T-helper 1 cell treated with Interleukin-12 subunit alpha and Interleukin-12 subunit beta and Interleukin-4 antibody, amounts not matched to agents 30 μg/mL and 1 μg/mL, for 36 hours (primary cell): ENCODE data around the gene BMP7.
"Not testable (repeated sequence)": the region's sequence is repeated elsewhere in the genome, so short reads cannot be mapped to it uniquely, and the experiment has no call there.

Source experiments
- H3K27ac Mint-ChIP-seq: one replicate; pipeline ENCODE4 v1.8.0; 2021; ENCODE audit warnings: mild to moderate bottlenecking, mixed read lengths
- H3K27me3 Mint-ChIP-seq: one replicate; pipeline ENCODE4 v1.8.0; 2021; ENCODE audit warnings: low read depth, mixed read lengths
- H3K36me3 Mint-ChIP-seq: one replicate; pipeline ENCODE4 v1.8.0; 2021; ENCODE audit warnings: low read depth, mixed read lengths
- H3K4me1 Mint-ChIP-seq: one replicate; pipeline ENCODE4 v1.8.0; 2021; ENCODE audit warnings: low read depth, mixed read lengths
- H3K4me3 Mint-ChIP-seq: one replicate; pipeline ENCODE4 v1.8.0; 2021; ENCODE audit warnings: mild to moderate bottlenecking, moderate library complexity, mixed read lengths
- H3K9me3 Mint-ChIP-seq: one replicate; pipeline ENCODE4 v1.8.0; 2021; ENCODE audit warnings: mixed read lengths

The BMP7 gene

GRCh38 chr20:57293995-57294394 is 27.6 kb upstream of the BMP7 start:
- Mint-ChIP-seq H3K4me3 (no peak overlapping the region), H3K27me3 (peaks cover 21% of the 10 kb centered on the region), H3K36me3 (no peaks in the 10 kb centered on the region), H3K27ac (no peak overlapping the region), H3K9me3 (no peaks in the 10 kb centered on the region), H3K4me1 (no peaks in the 10 kb centered on the region)

DNA sequence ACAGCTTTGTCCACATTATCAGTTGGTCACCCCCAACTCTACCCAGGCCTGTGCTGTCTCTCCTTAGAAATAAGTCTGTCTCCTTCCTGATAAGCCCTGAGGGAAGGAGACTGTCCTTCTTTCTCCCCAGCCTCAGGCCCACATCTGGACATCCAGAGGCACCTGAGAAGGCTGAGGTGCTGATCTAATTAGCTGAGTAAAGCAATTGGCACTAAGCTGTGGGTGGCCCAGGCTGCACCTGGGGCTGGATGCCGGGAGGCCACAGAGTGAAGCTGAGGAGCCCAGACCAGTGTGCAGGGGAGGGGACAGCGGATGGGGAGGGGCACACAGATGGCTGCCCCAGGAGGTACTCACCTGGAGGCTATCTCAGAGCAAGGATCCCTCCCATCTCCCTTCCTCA is 26.2 kb upstream of the BMP7 start:
- Mint-ChIP-seq H3K27ac (no peak overlapping the region), H3K4me3 (no peak overlapping the region), H3K27me3 (peaks cover 25% of the 10 kb centered on the region), H3K36me3 (no peaks in the 10 kb centered on the region), H3K4me1 (no peaks in the 10 kb centered on the region), H3K9me3 (no peaks in the 10 kb centered on the region)

DNA sequence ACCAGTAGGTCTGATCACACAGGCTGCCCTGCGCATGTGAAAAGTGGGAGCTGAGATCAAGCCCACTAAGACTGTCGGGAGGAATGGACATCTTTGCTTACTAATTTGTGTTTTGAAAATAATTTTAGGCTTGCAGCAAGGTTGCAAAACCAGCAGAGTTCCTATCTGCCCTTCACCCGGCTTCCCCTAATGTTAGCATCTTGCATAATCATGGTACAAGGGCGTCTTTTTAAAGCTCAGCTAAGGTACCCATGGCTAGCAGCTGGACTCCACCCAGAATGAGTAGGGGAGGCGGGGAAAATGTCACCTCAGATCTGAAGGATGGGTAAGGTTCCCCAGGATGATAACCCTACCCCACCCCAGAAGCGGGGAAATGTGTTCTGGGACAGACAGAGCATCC is 25.3 kb upstream of the BMP7 start:
- Mint-ChIP-seq H3K27ac (no peak overlapping the region), H3K27me3 (peaks cover 33% of the 10 kb centered on the region), H3K4me1 (no peaks in the 10 kb centered on the region), H3K36me3 (no peaks in the 10 kb centered on the region), H3K4me3 (no peak overlapping the region), H3K9me3 (no peaks in the 10 kb centered on the region)

DNA sequence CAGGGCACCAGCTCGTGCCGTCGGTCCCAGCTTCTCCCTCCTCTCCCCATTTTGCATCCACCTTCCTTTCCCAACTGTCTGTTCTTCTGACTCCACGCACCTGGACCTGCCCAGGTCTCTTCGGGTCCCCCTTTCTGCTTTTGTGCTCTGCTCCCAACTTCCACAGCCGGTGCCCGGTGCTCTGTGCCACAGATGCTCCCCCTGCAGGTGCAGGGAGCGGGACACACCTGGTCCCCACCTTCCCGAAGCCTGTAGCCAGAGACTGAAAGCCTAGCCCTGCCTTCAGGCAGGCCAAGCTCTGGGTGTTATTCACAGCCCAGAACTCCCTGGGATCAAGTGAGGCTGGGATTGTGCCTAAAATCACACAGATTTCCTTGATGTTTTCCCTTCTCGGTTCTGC is 24.6 kb upstream of the BMP7 start:
- H3K9me3 Mint-ChIP-seq, result no peaks in the 10 kb centered on the region
- peaks cover 38% of the 10 kb centered on the region for H3K27me3 Mint-ChIP-seq
- H3K27ac Mint-ChIP-seq, result no peak overlapping the region
- no peak overlapping the region for H3K4me3 Mint-ChIP-seq
- H3K4me1 Mint-ChIP-seq, result no peaks in the 10 kb centered on the region
- H3K36me3 Mint-ChIP-seq, result no peaks in the 10 kb centered on the region

- Mint-ChIP-seq H3K9me3 (no peaks in the 10 kb centered on the region), H3K27ac (no peak overlapping the region), H3K27me3 (peaks cover 41% of the 10 kb centered on the region), H3K4me1 (no peaks in the 10 kb centered on the region), H3K36me3 (no peaks in the 10 kb centered on the region), H3K4me3 (no peak overlapping the region)
These were observed 23.7 kb upstream of the BMP7 start for GRCh38 chr20:57290178-57290484.

DNA sequence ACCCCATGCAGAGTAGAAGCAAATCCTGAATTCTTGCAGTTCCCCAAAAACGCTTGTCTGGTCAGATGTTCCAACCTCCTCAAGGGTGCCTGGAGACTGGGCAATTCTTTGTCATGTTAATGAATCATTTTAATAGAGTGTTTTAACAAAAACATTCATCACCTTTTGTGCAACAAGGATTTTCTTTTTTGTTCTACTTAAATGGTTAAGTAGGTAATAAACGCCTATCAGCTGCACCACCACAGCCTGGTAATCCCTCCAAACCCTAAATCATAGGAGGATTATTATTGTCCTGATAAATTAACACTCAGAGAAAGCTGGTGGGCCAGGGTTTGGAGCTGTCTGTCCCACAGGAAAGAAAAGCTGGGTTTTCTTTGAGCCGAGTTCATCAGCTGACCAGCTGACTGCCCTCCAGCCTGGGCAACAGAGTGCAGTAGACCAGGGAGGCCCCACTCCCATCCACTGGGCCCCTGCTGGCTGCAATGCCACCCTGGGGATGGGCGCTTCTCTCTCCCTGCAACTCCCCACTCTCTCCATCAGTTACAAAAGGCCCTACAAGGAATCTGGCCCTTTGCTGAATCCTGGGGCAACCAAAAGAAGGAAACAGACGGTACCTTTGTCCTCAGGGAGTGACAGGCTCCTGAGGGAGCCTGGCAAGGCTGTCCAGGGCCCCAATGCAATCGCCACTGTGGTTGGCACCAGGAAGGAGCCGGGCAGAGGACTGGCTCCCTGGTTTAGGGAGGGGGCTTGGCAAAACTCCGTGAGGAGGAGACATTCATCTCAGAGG is 23.1 kb upstream of the BMP7 start:
- Mint-ChIP-seq H3K4me1 (no peaks in the 10 kb centered on the region), H3K27ac (no peak overlapping the region), H3K4me3 (no peak overlapping the region), H3K9me3 (no peaks in the 10 kb centered on the region), H3K36me3 (no peaks in the 10 kb centered on the region), H3K27me3 (peaks cover 41% of the 10 kb centered on the region)

DNA sequence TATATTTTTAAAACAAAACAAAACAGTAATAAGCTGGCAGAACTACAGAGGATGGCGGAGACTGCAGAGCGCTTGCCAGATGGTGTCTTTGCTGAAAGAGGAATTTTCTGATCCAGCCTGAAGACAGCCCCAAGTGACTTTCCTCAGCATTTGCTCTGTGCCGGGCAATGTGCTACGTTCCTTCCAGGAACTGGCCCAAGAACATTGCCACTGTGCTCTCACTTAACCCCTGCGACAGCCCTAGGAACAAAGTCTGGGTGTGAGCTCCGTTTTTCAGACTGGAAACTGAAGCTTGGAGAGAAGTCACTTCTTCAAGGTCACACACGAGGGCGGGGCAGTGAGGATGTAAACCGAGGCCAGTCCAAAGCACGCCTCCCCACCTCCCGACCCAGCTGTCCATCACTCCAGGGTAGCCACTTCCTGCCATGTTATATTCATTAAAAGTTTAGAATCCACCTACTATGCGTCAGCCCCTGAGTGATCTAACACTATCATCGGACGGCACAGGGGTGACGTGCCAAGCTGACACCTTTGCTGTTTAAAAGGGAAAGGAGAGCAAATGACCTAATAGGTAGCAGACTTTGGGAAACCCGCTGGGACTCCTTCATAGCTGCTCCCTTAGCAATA is 22.3 kb upstream of the BMP7 start:
- Mint-ChIP-seq H3K27me3 (peaks cover 42% of the 10 kb centered on the region), H3K4me1 (no peaks in the 10 kb centered on the region), H3K4me3 (no peak overlapping the region), H3K27ac (no peak overlapping the region), H3K36me3 (no peaks in the 10 kb centered on the region), H3K9me3 (no peaks in the 10 kb centered on the region)

DNA sequence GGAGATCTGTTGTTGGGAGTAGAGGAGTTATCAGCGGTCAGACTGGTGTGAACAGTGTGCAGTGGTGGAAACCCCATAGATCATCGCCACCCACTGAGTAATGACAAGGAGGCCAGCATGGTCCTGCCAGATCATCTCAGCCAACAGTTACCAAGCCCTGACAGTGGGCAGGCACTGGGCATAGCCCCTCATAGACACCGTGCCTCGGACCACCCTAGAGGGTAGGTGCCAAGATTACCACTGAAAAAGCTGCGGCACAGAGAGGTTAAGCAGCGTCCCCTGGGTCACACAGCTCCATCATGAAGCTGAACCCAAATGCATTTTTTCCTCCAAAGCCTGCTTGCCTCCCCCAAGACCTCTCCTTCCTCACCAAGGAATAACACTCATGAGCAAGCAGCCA is 21.5 kb upstream of the BMP7 start:
- Mint-ChIP-seq H3K4me1 (no peaks in the 10 kb centered on the region), H3K4me3 (no peak overlapping the region), H3K9me3 (no peaks in the 10 kb centered on the region), H3K27me3 (peaks cover 43% of the 10 kb centered on the region), H3K36me3 (no peaks in the 10 kb centered on the region), H3K27ac (no peak overlapping the region)

DNA sequence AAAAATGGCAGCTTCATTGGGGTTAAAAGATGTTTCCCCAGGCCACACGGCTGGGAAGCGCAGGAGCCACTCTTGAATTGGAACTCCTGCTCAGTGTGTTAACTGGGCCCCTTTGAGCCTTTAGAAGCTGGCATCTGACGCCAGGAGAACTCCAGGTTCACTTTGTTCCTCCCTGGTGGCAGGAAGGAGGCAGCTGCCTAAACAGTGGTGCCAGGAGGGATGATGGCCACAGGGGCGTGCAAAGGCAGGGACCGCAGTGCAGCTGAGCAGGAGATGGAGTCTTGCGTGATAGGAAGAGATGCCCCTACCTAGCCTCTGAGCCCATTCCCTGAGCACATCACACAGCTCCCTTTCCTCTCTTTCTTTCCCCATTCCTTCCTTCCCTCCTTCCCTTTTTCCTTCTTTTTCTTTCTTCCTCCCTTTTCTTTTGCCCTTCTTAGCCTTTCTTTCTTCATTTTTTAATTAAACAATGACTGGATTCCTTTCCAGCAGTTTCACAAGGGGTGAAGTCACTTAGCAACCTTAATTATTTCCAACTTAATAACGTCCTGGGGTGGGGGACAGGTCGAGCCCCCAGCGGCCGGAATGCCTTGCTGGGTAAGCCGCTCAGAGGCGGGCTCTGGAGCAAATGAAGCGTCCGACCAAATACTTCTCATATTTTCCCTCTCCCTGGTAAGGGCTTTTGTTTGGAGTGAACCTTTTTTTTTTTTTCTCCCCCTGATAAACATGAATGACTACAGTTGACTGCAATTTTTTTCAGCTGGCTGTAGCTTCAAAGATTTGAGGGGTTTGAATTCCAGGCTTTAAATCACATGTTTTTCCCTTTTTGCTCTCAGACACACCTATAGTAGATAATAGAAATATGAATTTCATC is 20.8 kb upstream of the BMP7 start:
- Mint-ChIP-seq H3K27ac (no peak overlapping the region), H3K4me3 (no peak overlapping the region), H3K27me3 (peaks cover 47% of the 10 kb centered on the region), H3K9me3 (no peaks in the 10 kb centered on the region), H3K4me1 (no peaks in the 10 kb centered on the region), H3K36me3 (no peaks in the 10 kb centered on the region)

DNA sequence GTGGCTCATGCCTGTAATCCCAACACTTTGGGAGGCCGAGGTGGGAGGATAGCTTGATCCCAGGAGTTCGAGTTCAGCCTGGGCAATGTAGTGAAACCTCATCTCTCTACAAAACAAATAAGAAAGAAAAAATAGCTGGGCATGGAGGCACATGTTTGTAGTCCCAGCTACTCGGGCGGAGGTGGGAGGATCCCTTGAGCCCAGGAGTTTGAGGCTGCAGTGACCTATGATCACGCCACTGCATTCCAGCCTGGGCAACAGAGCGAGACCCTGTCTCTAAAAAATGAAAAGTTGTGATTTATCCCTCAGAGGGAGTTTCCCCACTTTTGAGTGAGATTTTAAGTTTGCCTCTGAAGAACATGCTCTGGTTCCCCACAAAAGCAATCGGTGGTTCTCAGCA is 17.4 kb upstream of the BMP7 start:
- Mint-ChIP-seq H3K27ac (no peak overlapping the region), H3K4me1 (no peaks in the 10 kb centered on the region), H3K27me3 (peaks cover 44% of the 10 kb centered on the region), H3K4me3 (no peak overlapping the region), H3K36me3 (no peaks in the 10 kb centered on the region), H3K9me3 (no peaks in the 10 kb centered on the region)

- Mint-ChIP-seq H3K27me3 (peaks cover 39% of the 10 kb centered on the region), H3K9me3 (no peaks in the 10 kb centered on the region), H3K4me1 (no peaks in the 10 kb centered on the region), H3K4me3 (no peak overlapping the region), H3K36me3 (no peaks in the 10 kb centered on the region), H3K27ac (no peak overlapping the region)
These were observed 16.4 kb upstream of the BMP7 start for GRCh38 chr20:57282670-57283361.

DNA sequence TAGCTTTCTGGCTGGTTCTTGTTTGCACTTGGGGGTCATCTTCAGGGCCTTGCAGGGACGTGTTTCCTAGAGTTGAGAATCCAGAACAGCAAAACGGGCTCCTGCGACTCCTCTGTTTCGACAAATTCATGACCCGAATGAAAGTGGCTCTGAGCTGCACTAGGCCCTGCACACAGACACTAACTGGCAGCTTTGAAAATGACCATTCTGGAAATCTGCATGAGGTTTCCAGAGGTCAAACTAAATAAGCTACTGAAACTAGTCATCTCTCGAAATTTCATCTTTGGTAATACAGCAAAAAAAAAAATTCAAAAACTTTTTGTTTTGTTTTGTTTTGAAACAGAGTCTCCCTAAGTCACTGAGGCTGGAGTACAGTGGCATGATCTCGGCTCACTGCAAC is 15.5 kb upstream of the BMP7 start:
- peaks cover 30% of the 10 kb centered on the region for H3K27me3 Mint-ChIP-seq
- no peak overlapping the region for H3K27ac Mint-ChIP-seq
- H3K4me1 Mint-ChIP-seq, result no peaks in the 10 kb centered on the region
- no peaks in the 10 kb centered on the region for H3K36me3 Mint-ChIP-seq
- H3K4me3 Mint-ChIP-seq, result no peak overlapping the region
- no peaks in the 10 kb centered on the region for H3K9me3 Mint-ChIP-seq

DNA sequence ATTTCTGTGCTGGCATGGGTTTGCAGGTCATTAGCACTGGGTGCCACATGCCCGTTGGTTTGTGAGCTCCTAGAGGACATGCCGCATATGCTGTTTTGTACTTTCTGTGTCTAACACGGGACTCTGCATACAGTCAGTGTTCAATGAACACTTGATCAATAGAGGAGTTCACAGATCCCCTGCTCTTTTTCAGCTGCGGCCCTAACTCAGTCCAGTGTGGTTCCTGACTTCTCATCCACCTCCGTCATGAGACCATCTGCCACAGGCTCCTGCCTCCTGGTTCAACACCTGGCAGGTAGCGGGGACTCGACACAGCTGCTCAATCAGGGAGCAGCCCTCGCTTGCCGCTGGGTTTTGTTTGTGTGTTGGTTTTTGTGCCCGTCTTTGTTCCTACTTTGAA is 13.8 kb upstream of the BMP7 start:
- H3K4me1 Mint-ChIP-seq, result no peaks in the 10 kb centered on the region
- no peak overlapping the region for H3K4me3 Mint-ChIP-seq
- no peak overlapping the region for H3K27ac Mint-ChIP-seq
- peaks cover 21% of the 10 kb centered on the region for H3K27me3 Mint-ChIP-seq
- H3K9me3 Mint-ChIP-seq, result no peaks in the 10 kb centered on the region
- H3K36me3 Mint-ChIP-seq, result no peaks in the 10 kb centered on the region

GRCh38 chr20:57279548-57279947 is 13.1 kb upstream of the BMP7 start:
- H3K4me3 Mint-ChIP-seq, H3K4me1 Mint-ChIP-seq, H3K36me3 Mint-ChIP-seq, H3K9me3 Mint-ChIP-seq, H3K27ac Mint-ChIP-seq: not testable (repeated sequence)
- H3K27me3 Mint-ChIP-seq, result peaks cover 25% of the 10 kb centered on the region
